GM21786 (cell line): Measurements from ENCODE around the gene F10.
"Not testable (repeated sequence)": the region's sequence is repeated elsewhere in the genome, so short reads cannot be mapped to it uniquely, and the experiment has no call there.

Source experiments
- ATAC-seq: cut with Tn5 transposase; IDR thresholded peaks from one replicate; pipeline ENCODE4 v1.9.1; 2021; ENCODE audit not compliant: unreplicated experiment

Gene F10

DNA sequence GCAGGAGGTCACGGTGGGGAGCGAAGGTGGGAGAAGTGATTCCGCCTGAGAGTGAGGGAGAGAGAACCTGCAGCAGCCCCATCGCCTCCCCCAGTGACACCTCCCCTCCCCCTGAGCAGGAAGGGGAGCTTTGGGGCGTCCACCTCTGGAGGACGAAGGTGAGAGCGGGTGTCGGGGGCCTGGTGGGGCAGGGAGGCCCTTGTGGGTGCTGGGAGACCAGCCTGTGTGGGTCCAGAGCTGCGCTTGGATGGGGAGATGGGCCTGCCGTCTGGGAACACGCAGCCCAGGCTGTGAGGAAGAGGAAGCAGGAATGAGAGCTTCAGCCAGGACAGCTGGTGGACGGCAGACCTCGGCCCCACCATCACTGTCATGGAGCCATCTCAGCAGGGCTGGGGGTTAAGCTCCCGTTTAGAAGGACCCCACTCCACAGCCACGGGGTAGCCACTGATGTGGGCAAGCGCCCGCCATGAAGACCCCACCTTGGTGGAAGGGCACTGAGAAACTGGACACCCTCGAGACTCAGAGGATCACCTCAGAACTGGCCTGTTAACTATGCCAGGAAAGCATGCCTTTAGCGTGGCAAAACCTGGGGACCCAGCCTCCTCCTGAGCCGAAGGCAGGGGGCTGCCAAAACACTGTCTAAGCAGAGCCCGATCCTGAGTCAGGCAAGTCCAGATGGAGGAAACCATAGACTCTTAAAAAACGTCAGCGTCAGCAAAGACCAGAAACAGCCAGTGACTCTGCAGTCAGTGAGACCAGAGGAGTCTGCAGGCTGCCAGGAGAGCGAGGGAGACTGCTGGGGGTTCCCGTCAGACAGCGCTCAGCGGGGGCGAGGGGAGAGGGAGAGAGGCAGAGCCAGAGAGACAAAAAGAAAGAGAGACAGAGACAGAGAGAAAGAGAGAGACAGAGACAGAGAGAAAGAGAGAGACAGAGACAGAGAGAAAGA, 29.4 kb downstream of the F10 start:
- ATAC-seq = no peak

DNA sequence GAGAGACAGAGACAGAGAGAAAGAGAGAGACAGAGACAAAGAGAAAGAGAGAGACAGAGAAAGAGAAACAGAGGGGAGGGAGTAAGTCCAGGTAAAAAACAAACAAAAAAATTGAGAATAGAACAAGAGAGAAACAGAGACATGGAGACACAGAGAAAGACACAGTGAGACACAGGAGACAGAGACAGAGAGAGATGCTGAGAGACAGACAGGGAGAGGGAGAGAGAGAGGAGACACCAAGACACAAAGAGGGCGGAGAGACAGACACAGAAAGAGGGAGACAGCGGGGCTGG, 30.0 kb downstream of the F10 start:
- no peak for ATAC-seq

DNA sequence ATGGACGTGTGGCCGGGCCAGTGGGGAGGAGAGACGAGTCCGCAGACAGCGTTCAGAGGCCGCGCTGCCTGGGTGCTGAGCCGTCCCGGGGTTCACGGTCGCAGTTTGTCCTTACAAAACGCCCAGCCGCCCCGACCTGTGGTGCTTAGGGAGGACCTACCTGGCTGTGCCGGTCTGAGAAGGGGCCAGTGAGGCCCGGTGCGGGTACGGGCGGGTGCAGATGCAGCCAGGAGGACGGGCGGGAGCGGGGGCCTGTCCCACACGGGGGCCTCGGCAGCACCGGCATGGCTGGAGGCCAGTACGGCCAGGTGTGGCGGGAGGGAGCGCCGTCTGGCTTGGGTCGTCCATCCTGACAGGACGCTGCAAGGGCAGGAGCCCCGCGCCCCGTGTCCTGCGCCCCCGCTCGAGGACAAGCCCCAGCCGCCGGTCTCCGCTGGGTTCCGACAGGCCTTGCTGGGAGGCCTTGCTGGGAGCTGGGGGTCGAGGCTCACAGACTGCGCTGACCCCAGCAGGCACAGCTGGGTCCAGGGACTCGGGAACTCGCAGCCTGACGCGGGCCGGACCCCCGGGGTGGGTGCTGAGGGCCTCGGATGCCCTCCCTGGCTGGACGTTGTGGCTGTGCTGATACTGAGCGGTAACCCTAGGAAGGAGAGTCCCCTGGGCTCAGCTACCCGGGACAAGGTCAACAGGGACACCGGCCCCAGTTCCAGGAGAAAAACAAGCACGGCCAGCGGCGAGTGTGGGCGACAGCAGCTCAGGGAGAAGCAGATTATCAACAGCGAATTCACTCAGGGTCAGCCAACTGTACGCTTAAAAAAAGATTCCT, 30.6 kb downstream of the F10 start:
- no peak for ATAC-seq

DNA sequence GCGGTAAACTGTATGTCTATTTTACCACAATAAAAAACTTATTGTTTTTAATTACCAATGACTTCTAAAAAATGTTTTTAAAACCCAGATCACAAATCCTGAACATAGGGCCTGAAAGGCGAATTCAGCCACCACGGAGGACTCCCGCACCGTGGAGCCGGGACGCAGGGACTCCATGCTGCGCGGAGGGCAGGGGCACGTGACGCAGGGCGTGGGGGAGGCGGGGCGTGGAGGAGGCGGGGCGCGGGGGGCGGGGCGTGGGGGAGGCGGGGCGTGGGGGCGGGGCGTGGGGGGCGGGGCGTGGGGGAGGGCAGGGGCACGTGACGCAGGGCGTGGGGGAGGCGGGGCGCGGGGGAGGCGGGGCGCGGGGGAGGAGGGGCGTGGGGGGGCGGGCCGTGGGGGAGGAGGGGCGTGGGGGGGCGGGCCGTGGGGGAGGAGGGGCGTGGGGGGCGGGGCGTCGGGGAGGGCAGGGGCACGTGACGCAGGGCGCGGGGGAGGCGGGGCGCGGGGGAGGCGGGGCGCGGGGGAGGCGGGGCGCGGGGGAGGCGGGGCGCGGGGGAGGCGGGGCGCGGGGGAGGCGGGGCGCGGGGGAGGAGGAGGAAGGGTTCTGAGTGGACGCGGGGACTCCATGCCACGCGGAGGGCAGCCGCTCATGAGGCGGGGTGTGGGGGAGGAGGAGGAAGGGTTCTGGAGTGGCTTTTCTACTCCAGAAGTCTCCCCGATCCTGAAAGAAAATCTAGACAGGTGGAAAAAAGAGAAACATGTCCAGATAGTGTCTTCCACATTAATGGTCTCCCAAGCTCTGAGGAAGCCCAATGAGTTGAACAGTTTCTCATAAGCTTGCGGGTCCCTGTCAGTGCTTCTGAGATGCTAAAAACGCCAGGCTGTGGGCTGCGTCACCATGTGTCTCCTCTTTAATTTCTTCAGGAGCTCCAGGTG, 31.5 kb downstream of the F10 start:
- ATAC-seq = no peak

DNA sequence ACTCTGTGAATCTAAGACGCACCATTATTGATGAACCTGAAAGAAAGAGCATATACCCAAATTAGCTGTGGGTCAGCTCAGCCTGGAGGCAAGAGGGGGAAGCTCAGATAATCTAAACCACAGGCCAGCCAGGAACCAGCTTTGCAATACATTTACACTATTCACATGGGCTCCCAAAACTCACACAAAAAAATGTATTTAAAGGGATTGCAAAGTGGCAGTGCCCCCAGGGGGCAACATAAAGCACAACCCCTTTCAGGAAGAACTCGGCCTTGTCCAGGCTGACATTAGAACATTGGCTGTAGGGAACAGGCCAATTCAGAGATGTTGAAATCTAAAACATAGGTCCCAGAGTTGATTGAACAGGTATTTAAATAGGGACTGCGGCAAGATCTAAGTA, 32.6 kb downstream of the F10 start:
- no peak for ATAC-seq

DNA sequence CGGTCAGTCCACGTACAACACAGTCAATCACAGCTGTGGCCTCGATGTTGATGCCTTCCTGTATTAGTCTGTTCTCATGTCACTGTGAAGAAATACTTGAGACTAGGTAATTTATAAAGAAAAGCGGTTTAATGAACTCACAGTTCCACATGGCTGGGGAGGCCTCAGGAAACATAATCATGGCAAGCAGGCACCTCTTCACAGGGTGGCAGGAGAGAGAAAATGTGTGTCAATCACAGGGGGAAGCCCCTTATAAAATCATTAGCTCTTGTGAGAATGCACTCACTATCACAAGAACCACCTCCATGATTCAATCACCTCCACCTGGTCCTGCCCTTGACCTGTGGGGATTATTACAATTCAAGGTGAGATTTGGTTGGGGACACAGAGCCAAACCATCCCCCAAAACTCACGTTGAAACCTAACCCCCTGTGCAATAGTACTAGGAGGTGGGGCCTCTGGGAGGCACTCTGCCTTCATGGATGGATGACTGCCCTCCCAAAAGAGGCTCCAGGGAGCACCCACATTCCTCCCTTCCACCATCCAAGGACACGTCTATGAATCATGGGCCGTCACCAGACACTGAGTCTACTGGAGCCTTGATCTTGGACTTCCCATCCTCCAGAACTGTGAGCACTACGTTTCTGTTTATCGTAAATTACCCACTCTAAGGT, 33.5 kb downstream of the F10 start:
- no peak for ATAC-seq

DNA sequence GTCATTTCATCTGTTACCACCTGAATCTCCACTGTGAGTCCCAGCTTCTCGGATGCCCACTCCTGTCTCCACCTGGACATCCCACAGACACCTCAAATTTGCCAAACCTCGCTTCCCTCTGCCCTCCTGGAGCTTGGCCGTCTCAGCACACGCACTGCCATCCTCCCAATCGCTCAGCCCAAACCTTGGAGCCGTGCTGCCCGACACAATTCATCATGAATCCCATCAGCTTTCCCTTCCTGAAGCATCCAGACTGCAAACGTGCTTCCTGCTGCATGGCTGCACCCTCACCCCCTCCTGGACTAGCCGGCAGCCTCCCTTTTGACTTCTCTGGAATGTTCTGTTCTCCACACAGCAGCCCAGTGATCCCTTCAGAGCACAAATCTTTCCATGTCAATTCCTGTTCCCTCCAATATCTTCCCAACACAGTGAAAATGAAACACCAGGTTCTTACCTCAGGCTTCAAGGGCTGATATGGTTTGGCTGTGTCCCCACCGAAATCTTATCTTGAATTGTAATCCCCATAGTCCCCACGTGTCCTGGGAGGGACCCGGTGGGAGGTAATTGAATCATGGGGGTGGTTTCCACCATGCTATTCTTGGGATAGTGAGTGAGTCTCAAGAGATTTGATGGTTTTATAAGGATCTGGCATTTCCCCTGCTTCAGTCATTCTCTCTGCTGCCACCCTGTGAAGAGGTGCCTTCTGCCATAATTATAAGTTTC, 34.8 kb downstream of the F10 start:
- no peak for ATAC-seq

DNA sequence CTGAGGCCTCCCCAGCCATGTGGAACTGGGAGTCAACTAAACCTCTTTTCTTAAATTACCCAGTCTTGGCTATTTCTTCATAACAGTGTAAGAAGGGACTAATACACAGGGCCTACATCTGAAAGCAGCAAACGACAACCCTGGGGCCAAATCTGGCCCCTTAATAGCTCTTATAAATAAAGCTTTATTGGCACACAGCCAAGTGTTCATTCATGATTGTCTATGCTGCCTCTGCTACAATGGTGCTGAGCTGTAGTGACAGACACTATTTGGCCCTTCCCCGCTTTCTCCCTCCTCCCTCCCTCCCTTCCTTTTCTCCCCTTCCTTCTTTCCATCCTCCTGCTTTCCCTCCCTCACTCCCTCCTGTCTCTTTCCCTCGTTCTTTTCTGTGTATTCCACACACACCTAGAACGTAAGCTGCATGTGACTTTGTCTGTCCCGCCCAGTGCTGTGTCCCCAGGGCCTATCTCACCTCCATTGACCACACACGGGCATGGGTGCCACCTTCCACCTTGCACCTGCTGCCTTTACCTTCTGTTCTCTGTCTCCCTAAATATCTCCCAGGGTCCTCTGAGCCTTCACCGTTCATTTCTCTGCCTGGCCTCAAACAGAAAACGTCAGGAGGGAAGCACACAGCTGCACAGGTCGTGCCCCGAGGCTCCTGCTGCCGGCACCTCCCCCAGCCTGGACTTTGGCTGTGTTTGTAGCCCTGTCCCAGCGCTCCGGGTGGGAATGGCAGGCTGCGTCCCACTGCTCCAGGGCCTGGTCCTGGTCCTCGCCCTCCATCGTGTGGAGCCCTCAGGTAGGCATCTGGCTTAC, 35.5 kb downstream of the F10 start, which contains the start of gene PROZ:
Gene PROZ, plus strand, starts transcription at position 720 of the 819 bp plus-strand sequence. Its CDS starts 13 bp downstream, at position 733.
- no peak for ATAC-seq

DNA sequence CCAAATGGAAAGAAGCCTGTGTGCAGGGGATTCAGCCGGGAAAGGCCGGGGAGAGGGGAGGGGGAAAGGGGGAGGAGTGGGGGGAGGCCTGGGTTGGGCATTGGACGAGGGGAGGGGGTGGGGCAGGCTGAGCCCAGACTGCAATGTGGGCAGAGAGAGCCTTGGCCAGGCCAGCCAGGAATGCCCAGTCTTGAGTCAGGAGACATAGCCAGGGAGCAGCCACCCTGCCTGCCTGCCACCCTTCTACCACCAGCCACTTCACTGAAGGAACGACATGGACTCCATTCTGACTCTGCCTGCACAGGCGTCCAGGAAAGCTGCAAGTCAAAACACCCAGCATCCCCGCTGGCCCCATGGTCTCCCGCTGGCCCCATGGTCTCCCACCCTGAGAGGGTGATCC, 36.3 kb downstream of the F10 start:
- no peak for ATAC-seq

DNA sequence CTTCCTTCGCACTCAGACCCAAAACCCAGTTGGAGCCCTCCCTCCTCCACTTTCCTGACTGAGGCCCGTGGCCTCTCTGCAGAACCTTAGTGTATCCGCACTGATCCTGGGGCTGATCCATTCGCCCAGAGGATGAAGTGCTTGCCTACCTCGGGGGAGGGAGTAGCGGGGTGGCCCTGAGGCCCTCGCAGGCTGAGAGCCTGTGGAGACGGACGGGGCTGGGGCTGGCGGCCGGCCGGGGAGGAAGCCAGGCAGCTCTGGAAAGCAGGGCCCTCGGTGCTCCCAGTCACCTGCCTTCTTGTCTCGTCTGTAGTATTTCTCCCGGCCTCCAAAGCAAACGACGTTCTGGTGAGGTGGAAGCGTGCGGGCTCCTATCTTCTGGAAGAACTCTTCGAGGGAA, 37.1 kb downstream of the F10 start:
- ATAC-seq = no peak

DNA sequence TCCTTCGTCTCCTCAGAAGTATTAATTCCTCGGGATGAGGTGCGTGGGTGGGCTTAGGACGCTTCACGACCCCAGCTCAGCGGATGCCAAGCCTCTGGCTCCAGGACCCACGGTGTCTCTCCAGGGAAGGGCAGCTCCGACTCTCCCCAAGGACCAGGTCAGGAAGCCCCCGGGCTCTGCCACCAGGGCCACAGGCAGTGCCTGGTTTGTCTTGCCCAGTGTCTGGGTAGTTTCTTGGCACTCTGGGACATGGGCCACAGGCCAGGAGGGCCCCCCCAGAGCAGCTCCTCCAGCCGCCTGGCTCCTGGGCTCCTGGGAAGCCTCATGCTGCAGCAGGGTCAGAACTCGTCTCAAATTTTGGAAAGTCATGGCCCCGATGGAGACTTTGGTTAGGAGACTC, 38.4 kb downstream of the F10 start:
- no peak for ATAC-seq

DNA sequence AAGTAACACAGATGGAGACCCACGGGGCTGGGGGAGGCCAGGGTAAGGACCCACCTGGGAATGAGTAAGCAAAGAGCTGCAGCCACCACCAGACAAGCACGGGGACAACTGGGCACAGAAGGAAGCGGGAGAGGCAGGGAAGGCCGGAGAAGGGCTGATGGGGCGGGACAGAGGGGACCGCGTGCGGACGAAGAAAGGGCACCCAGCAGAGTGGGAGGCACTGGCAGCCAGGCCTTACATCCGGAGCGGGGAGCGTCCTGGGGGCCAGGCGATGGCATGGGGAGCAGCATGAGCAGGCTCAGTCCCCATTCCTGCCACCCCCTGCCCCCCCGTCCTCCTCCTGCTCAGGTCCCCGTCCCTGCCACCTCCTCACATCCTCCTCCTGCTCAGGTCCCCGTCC, 38.8 kb downstream of the F10 start:
- no peak for ATAC-seq

DNA sequence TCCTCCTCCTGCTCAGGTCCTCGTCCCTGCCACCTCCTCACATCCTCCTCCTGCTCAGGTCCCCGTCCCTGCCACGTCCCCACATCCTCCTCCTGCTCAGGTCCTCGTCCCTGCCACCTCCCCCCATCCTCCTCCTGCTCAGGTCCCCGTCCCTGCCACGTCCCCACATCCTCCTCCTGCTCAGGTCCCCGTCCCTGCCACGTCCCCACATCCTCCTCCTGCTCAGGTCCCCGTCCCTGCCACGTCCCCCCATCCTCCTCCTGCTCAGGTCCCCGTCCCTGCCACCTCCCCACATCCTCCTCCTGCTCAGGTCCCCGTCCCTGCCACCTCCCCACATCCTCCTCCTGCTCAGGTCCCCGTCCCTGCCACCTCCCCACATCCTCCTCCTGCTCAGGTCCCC, 39.4 kb downstream of the F10 start:
- ATAC-seq = not testable (repeated sequence)

DNA sequence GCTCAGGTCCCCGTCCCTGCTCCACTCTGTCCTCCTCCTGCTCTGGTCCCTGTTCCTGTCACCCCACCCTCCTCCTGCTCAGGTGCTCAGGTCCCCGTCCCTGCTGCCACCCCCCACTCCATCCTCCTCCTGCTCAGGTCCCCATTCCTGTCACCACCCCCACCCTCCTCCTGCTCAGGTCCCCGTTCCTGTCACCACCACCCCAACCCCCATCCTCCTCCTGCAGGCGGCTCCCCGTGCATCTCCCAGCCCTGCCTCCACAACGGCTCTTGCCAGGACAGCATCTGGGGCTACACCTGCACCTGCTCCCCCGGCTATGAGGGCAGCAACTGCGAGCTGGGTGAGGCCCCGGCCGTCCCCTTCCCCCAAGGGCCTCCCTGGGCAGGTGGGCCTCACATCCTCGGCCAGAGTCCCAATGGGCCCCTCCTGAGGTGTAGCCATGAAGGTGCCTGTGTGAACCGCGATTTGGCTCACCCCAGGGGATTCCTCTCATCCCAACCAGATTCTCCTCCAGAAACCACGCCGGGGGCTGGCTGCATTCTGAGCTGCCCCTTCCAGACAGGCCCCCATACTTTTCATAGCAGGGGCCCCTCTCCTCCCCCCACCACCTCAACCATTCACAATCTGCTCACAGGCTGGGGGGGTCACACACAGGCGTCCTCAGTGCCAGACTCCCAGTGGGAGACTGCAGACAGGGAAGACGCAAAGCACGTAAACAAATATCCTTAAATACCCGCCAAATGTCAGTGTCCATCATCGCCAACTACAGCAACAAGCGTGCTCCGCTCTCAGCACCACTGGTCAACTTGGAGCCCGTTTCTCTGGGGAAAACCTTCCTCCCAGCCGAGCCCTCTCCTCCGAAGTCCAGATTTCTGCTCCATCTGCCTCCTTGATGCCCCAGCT, 40.4 kb downstream of the F10 start:
- no peak for ATAC-seq

DNA sequence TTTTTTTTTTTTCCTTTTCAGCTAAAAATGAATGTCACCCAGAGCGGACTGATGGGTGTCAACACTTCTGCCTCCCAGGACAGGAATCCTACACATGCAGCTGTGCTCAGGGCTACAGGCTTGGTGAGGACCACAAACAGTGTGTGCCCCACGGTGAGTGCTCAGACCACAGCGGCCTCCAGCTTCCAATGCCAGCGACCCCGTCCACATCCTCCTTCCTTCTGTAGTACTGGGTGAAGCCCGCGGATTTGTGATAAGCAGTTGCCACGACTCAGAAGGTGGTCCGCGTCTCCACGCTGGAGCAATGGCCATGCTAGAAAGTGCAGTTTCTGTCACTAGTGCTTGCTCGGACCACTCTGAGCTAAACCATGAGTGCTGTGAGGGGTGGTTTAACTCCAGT, 41.9 kb downstream of the F10 start:
- ATAC-seq = no peak

DNA sequence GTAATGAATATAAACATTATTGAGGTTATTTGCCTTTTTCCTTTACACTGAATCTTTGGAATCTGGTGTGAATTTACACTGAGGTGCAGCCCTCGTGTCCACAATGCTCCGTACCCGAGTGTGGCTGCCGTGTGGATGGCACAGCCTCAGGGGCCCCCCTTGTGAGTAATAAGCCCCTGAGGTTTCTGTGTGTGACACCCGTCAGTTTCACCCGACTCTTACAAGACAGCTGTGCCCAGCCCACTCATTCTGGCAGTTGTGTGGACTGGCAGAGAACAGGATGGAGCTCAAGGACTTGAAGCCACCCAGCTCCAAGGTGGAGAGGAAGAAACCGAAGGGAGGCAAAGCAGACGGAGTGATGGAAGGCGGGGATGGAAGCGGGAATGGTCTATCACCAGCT, 43.7 kb downstream of the F10 start:
- ATAC-seq = no peak

DNA sequence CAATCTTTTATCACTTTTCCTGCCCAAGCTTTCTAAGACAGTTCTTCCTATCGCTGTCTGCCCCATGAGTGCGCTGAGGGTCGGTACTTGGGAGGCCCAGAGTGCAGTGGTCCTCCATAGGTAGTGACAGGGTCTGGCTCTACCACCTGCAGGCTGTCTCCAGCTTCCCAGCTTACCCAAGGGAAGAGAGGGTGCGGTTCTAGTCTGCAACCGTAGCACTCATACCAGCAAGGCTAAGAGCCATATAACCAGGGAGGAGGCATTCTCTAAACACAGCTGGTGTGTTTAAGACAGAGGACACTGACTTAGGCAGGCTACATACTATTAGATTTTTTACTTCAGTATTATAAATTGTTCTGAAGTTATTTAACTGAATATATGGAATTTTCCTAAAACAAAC, 44.1 kb downstream of the F10 start:
- no peak for ATAC-seq

DNA sequence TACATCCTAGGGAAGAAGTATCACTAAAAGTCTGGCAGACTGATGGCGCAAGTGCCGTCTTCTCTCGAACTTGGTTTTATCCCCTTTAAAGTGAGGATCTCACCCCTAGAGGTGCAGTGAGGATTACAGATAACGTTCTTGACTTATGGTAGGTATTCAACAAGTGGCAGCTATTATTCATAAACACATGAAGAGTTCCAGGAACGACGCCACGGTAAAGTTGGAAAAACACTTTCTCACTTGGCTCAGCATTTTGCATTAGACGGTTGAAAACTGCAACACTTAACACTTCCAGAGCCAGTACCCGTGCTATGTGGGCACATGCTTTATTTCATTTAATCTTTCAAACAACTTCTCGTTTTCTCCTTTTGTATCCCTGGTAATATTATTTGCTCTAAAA, 44.6 kb downstream of the F10 start:
- no peak for ATAC-seq
